Measurements from ENCODE around the gene RPE65. TPM values are rescaled to one million over a fixed set of nuclear protein-coding genes. Genes with fewer than 3 reads are reported as not detected.
"Not testable (repeated sequence)": the region's sequence is repeated elsewhere in the genome, so short reads cannot be mapped to it uniquely, and the experiment has no call there.

RPE65 gene
- total RNA-seq, 1 experiment from 2014 or later, result not detected

DNA sequence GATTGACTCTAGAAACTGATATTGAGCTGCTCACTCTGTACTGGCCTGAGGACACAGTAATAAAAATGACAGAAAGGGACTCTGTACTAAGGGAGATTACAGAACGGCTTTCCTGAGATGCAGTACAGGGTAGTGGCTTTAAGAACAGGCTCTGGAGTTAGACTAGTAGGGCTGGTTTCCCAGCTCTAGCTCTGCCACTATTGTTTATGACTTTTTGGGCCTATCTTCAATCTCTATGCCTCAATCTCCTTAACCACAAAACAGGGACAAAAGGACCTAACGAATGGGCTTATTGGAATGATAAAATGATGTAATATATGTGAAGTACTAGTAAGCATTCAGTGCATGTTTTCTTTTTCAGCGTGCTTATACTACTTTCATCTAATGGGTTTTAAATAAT lies 45.8 kb upstream of the RPE65 start:
- no TSS peak for BruUV-seq (replicated peaks)
- Mint-ChIP-seq H3K9me3 (ENCODE audit: low read depth, unreplicated experiment) (no peaks in the 10 kb centered on the region), H3K36me3 (ENCODE audit: insufficient read depth, unreplicated experiment) (peaks cover 18% of the 10 kb centered on the region), H3K4me3 (ENCODE audit: low read depth, unreplicated experiment) (peak overlapping the region; percentile 81), H3K27me3 (ENCODE audit: unreplicated experiment) (no peaks in the 10 kb centered on the region), H3K27ac (ENCODE audit: unreplicated experiment) (peak overlapping the region; percentile 88), H3K4me1 (ENCODE audit: low read depth, unreplicated experiment) (peaks cover 30% of the 10 kb centered on the region)
- TF ChIP-seq, protein P1, sequence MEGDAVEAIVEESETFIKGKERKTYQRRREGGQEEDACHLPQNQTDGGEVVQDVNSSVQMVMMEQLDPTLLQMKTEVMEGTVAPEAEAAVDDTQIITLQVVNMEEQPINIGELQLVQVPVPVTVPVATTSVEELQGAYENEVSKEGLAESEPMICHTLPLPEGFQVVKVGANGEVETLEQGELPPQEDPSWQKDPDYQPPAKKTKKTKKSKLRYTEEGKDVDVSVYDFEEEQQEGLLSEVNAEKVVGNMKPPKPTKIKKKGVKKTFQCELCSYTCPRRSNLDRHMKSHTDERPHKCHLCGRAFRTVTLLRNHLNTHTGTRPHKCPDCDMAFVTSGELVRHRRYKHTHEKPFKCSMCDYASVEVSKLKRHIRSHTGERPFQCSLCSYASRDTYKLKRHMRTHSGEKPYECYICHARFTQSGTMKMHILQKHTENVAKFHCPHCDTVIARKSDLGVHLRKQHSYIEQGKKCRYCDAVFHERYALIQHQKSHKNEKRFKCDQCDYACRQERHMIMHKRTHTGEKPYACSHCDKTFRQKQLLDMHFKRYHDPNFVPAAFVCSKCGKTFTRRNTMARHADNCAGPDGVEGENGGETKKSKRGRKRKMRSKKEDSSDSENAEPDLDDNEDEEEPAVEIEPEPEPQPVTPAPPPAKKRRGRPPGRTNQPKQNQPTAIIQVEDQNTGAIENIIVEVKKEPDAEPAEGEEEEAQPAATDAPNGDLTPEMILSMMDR (IDR thresholded peaks at IDR 0.05; ENCODE audit: unreplicated experiment), result no peak
- DNase-seq, result no peak
- CTCF ChIA-PET, result interaction anchor here (0.7 kb wide), 1 partner anchor 56 kb away, joined by 3 read pairs; no protein-coding TSS in a partner anchor
- intact Hi-C loops (cut with micrococcal nuclease; ENCODE audit: unreplicated experiment), result loop anchor here (5.0 kb wide), 1 partner anchor 77 kb away; no protein-coding TSS in a partner anchor

DNA sequence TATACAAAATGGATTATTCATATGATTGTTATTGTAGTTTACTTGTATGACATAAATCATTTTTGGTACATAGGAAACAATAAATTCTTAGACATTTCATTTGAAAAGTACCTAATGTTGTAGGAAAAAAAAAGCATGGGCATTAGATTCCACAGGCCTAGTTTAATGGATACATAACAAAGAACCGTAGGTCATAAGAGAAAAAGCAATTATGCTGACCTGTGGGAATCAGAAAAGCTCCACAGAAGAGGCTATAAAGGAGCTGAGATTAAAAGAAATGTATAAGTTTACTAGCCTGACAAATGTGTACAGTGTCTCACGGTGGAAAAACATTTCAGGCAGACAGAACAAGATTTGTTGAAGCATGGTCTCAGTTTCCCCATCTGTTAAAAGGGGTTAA lies 43.4 kb upstream of the RPE65 start:
- no peaks in the 10 kb centered on the region for H3K27me3 Mint-ChIP-seq (ENCODE audit: unreplicated experiment)
- H3K4me1 Mint-ChIP-seq (ENCODE audit: low read depth, unreplicated experiment), result peaks cover 30% of the 10 kb centered on the region
- no TSS peak for BruUV-seq (replicated peaks)
- TF ChIP-seq, protein P1 (IDR thresholded peaks at IDR 0.05; ENCODE audit: unreplicated experiment), result no peak
- no peak for DNase-seq
- CTCF ChIA-PET, result no interaction called here
- H3K9me3 Mint-ChIP-seq (ENCODE audit: low read depth, unreplicated experiment), result no peaks in the 10 kb centered on the region
- no peak overlapping the region for H3K27ac Mint-ChIP-seq (ENCODE audit: unreplicated experiment)
- H3K36me3 Mint-ChIP-seq (ENCODE audit: insufficient read depth, unreplicated experiment), result peaks cover 22% of the 10 kb centered on the region
- H3K4me3 Mint-ChIP-seq (ENCODE audit: low read depth, unreplicated experiment), result no peak overlapping the region
- intact Hi-C loops (cut with micrococcal nuclease; ENCODE audit: unreplicated experiment), result no loop called here

DNA sequence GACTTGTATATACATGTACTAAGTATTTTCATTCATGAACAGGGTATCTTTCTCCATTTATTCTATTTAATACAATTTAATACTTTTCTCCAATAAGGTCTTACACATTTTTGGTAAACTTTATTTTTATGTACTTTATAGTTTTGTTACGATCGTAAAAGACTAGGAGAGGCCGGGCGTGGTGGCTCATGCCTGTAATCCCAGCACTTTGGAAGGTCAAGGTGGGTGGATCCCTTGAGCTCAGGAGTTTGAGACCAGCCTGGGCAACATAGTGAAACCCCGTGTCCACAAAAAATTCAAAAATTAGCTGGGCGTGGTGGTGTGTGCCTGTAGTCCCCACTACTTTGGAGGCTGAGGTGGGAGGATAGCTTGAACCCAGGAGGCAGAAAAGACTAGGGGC lies 42.5 kb upstream of the RPE65 start:
- Mint-ChIP-seq H3K27ac (ENCODE audit: unreplicated experiment) (peak overlapping the region; percentile 5), H3K36me3 (ENCODE audit: insufficient read depth, unreplicated experiment) (peaks cover 21% of the 10 kb centered on the region), H3K4me1 (ENCODE audit: low read depth, unreplicated experiment) (peaks cover 23% of the 10 kb centered on the region)
- H3K27me3 Mint-ChIP-seq (ENCODE audit: unreplicated experiment); CTCF ChIA-PET; BruUV-seq (replicated peaks); H3K9me3 Mint-ChIP-seq (ENCODE audit: low read depth, unreplicated experiment); intact Hi-C loops (cut with micrococcal nuclease; ENCODE audit: unreplicated experiment); H3K4me3 Mint-ChIP-seq (ENCODE audit: low read depth, unreplicated experiment); DNase-seq: not testable (repeated sequence)

DNA sequence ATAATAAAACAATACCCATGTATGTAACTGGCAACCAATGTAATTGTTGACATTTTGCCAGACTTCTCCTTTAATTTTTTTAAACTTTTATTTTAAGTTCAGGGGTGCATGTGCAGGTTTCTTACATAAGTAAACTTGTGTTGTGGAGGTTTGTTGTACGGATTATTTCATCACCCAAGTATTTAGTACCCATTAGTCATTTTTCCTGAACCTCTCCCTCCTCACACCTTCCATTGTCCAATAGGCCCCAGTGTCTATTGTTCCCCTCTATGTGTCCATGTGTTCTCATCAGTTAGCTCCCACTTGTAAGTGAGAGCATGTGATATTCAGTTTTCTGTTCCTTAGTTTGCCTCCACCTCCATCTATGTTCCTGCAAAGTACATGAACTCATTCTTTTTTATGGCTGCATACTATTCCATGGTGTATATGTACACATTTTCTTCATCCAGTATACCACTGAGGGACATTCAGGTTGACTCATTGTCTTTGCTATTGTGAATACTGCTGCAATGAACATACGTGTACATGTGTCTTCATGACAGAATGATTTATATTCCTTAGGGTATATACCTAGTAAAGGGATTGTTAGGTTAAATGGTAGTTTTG lies 40.4 kb upstream of the RPE65 start:
- H3K27ac Mint-ChIP-seq (ENCODE audit: unreplicated experiment), result no peak overlapping the region
- H3K4me1 Mint-ChIP-seq (ENCODE audit: low read depth, unreplicated experiment), result peaks cover 15% of the 10 kb centered on the region
- BruUV-seq (replicated peaks), result no TSS peak
- TF ChIP-seq, protein P1 (IDR thresholded peaks at IDR 0.05; ENCODE audit: unreplicated experiment), result no peak
- no peak for DNase-seq
- no peaks in the 10 kb centered on the region for H3K9me3 Mint-ChIP-seq (ENCODE audit: low read depth, unreplicated experiment)
- H3K36me3 Mint-ChIP-seq (ENCODE audit: insufficient read depth, unreplicated experiment), result peaks cover 4% of the 10 kb centered on the region
- H3K4me3 Mint-ChIP-seq (ENCODE audit: low read depth, unreplicated experiment), result no peak overlapping the region
- CTCF ChIA-PET, result no interaction called here
- intact Hi-C loops (cut with micrococcal nuclease; ENCODE audit: unreplicated experiment), result no loop called here
- H3K27me3 Mint-ChIP-seq (ENCODE audit: unreplicated experiment), result no peaks in the 10 kb centered on the region

DNA sequence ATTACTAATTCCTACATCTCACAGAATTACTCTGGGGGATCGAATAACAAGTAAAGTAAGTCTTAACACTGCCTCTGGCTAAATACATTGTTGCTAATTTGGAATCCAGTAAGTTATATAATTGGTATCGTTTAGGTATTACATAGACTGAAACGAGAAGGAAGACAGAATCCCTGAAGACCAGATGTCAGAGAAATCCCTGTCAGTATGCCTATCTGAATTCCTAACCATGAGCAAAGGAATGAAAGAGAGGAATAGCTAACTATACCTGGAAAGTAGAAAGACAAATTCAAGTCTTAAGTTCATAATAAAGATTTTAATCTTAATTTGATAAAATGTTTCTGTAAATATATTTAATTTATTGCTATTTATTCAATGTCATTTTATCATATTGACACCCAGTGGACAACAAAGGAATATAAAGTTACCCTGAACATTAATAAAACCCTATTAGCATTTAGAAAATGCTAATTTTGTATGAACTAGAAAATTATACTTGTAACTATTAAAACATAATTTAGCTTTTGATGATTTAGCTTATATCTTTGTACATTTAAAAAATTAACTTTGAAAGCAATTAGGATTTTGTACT lies 35.8 kb upstream of the RPE65 start:
- TF ChIP-seq, protein P1 (IDR thresholded peaks at IDR 0.05; ENCODE audit: unreplicated experiment), result no peak
- Mint-ChIP-seq H3K9me3 (ENCODE audit: low read depth, unreplicated experiment) (no peaks in the 10 kb centered on the region), H3K4me3 (ENCODE audit: low read depth, unreplicated experiment) (no peak overlapping the region), H3K36me3 (ENCODE audit: insufficient read depth, unreplicated experiment) (peaks cover 9% of the 10 kb centered on the region), H3K27ac (ENCODE audit: unreplicated experiment) (no peak overlapping the region), H3K4me1 (ENCODE audit: low read depth, unreplicated experiment) (no peaks in the 10 kb centered on the region), H3K27me3 (ENCODE audit: unreplicated experiment) (no peaks in the 10 kb centered on the region)
- CTCF ChIA-PET, result no interaction called here
- no peak for DNase-seq
- BruUV-seq (replicated peaks), result no TSS peak
- intact Hi-C loops (cut with micrococcal nuclease; ENCODE audit: unreplicated experiment), result no loop called here
